Ishikawa (cell line): ENCODE measurements around the gene CCT6B.

ENCODE experiments used
- CEBPB ChIP-seq: IDR thresholded peaks from 2 replicates; pipeline ENCODE4 v1.6.1; 2012
- CREB1 ChIP-seq: IDR thresholded peaks from 2 replicates; pipeline ENCODE4 v1.6.1; 2012; ENCODE audit warnings: low read depth
- EGR1 ChIP-seq: IDR thresholded peaks from 2 replicates; pipeline ENCODE4 v1.6.1; 2012
- EP300 ChIP-seq: IDR thresholded peaks from 2 replicates; pipeline ENCODE4 v1.6.1; 2012; ENCODE audit warnings: borderline replicate concordance
- FOXM1 ChIP-seq: IDR thresholded peaks from 2 replicates; pipeline ENCODE4 v1.6.1; 2012; ENCODE audit warnings: low read depth, borderline replicate concordance
- RAD21 ChIP-seq: IDR thresholded peaks from 2 replicates; pipeline ENCODE4 v1.6.1; 2012; ENCODE audit warnings: low read depth
- TAF1 ChIP-seq: IDR thresholded peaks from 2 replicates; pipeline ENCODE4 v1.6.1; 2012; ENCODE audit warnings: low read depth, mild to moderate bottlenecking
- TCF12 ChIP-seq: IDR thresholded peaks from 2 replicates; pipeline ENCODE4 v1.6.1; 2012; ENCODE audit warnings: low read depth
- TEAD4 ChIP-seq: IDR thresholded peaks from 2 replicates; pipeline ENCODE4 v1.6.1; 2012
- YY1 ChIP-seq: IDR thresholded peaks from 2 replicates; pipeline ENCODE4 v1.6.1; 2012; ENCODE audit warnings: low read depth
- ZBTB7A ChIP-seq: IDR thresholded peaks from 2 replicates; pipeline ENCODE4 v1.6.1; 2012; ENCODE audit warnings: low read depth
- TF ChIP-seq, protein P1 (sequence below): IDR thresholded peaks from 2 replicates; pipeline ENCODE4 v1.6.1; 2012
- TF ChIP-seq, protein P2 (sequence below): IDR thresholded peaks from 2 replicates; pipeline ENCODE4 v1.6.1; 2012; ENCODE audit warnings: low read depth, mild to moderate bottlenecking
- TF ChIP-seq, protein P3 (sequence below): IDR thresholded peaks from 2 replicates; pipeline ENCODE4 v1.6.1; 2012

DNA sequence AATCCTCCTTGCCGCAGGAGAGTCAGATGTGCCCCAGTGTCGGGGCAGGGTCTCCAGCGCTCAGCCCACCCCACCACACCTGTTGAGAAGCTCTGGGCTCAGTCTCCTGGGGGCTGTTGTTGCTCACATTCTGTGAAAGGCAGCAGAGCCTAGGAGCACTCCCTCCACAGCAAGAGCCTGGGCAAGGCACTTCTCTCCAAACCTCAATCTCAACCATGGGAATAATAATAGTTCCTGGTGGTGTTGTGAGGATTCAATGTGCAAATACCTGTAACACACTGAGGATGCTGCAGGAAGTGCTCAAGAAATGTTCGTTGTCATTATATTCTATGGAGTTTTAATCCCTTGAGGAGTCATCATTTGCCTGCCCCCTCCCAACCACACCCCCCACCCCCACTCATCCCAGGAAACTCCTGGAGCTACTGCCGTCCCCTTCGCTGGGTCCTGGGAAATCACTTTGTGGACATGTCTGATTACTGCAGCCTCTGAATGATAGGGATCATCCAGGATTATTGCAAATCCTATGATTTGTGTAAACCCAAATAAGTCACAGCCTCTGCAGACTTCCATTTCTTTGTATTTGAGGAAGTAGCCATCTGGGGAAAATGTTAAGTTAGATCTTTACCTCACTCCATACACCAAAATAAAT lies 61.5 kb downstream of the CCT6B start:
- no peak for TF ChIP-seq TAF1
- TF ChIP-seq RAD21, result no peak
- no peak for TF ChIP-seq TCF12
- TF ChIP-seq, protein P1, sequence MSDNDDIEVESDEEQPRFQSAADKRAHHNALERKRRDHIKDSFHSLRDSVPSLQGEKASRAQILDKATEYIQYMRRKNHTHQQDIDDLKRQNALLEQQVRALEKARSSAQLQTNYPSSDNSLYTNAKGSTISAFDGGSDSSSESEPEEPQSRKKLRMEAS, result no peak
- TF ChIP-seq CEBPB, result no peak
- no peak for TF ChIP-seq YY1
- TF ChIP-seq EGR1, result no peak
- no peak for TF ChIP-seq FOXM1
- no peak for TF ChIP-seq ZBTB7A
- TF ChIP-seq EP300, result no peak
- TF ChIP-seq, protein P2, sequence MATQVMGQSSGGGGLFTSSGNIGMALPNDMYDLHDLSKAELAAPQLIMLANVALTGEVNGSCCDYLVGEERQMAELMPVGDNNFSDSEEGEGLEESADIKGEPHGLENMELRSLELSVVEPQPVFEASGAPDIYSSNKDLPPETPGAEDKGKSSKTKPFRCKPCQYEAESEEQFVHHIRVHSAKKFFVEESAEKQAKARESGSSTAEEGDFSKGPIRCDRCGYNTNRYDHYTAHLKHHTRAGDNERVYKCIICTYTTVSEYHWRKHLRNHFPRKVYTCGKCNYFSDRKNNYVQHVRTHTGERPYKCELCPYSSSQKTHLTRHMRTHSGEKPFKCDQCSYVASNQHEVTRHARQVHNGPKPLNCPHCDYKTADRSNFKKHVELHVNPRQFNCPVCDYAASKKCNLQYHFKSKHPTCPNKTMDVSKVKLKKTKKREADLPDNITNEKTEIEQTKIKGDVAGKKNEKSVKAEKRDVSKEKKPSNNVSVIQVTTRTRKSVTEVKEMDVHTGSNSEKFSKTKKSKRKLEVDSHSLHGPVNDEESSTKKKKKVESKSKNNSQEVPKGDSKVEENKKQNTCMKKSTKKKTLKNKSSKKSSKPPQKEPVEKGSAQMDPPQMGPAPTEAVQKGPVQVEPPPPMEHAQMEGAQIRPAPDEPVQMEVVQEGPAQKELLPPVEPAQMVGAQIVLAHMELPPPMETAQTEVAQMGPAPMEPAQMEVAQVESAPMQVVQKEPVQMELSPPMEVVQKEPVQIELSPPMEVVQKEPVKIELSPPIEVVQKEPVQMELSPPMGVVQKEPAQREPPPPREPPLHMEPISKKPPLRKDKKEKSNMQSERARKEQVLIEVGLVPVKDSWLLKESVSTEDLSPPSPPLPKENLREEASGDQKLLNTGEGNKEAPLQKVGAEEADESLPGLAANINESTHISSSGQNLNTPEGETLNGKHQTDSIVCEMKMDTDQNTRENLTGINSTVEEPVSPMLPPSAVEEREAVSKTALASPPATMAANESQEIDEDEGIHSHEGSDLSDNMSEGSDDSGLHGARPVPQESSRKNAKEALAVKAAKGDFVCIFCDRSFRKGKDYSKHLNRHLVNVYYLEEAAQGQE, result no peak
- TF ChIP-seq TEAD4, result no peak
- TF ChIP-seq CREB1, result no peak
- TF ChIP-seq, protein P3, sequence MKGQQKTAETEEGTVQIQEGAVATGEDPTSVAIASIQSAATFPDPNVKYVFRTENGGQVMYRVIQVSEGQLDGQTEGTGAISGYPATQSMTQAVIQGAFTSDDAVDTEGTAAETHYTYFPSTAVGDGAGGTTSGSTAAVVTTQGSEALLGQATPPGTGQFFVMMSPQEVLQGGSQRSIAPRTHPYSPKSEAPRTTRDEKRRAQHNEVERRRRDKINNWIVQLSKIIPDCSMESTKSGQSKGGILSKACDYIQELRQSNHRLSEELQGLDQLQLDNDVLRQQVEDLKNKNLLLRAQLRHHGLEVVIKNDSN, result no peak
